B cell (primary cell): ENCODE measurements around the gene SMIM22. TPM values are rescaled to one million over a fixed set of nuclear protein-coding genes. Genes with fewer than 3 reads are reported as not detected.

Experiments
- ATAC-seq: fragments of 200-7000 bp; cut with Tn5 transposase; one replicate; pipeline ENCODE4 v1.10.0; 2021; ENCODE audit warnings: low read depth, mild to moderate bottlenecking, moderate number of reproducible peaks, moderate library complexity
- CTCF ChIA-PET: fragments of 350-600 bp; sonication (Branson Sonifier 250); formaldehyde crosslinking; loops from one replicate; lab custom pipeline; 2021; ENCODE audit warnings: antibody characterized with exemption, inconsistent platforms; lab: Charles Lee
- POLR2A ChIA-PET: fragments of 350-600 bp; sonication (Branson Sonifier 250); formaldehyde crosslinking; loops from one replicate; lab custom pipeline; 2021; ENCODE audit warnings: antibody characterized with exemption; lab: Charles Lee
- DNase-seq: peaks from one replicate; pipeline ENCODE4 v3.0.0; 2013
- H2AFZ ChIP-seq: 2 replicates; pipeline ENCODE4 v1.6.1; 2012; ENCODE audit warnings: mild to moderate bottlenecking, low read depth, low read length; ENCODE audit not compliant: insufficient read depth, poor library complexity, severe bottlenecking
- H3K27ac ChIP-seq, 2 donors: 1 replicate in 1 of 2; 2 replicates in 1 of 2; pipeline ENCODE4 v1.5.1; 2012 to 2013; ENCODE audit warnings: low read length in 2 of 2, mild to moderate bottlenecking in 2 of 2, moderate library complexity in 1 of 2
- H3K27me3 ChIP-seq, 4 experiments: fragments of 200-600 bp in 1 of 4; sonication (generic) in 1 of 4; replicated peaks in 1 of 4; 1 replicate in 2 of 4; 2 replicates in 2 of 4; pipeline versions ENCODE4 v1.6.1 to v1.7.0; 2013 to 2016; ENCODE audit warnings: low read length in 3 of 4, mild to moderate bottlenecking in 2 of 4, mixed read lengths in 1 of 4, moderate library complexity in 1 of 4; ENCODE audit not compliant: insufficient read depth in 4 of 4, control insufficient read depth in 3 of 4; ENCODE audit errors: control extremely low read depth in 1 of 4
- H3K36me3 ChIP-seq, 2 experiments: replicated peaks in 1 of 2; 1 replicate in 1 of 2; 2 replicates in 1 of 2; pipeline versions ENCODE4 v1.6.1 to v1.7.1; 2013; ENCODE audit warnings: low read length in 1 of 2; ENCODE audit not compliant: insufficient read depth in 2 of 2, control insufficient read depth in 1 of 2; ENCODE audit errors: control extremely low read depth in 1 of 2, extremely low read depth in 1 of 2
- H3K4me1 ChIP-seq, 2 donors: fragments of 200-600 bp in 1 of 2; sonication (generic) in 1 of 2; 1 replicate in 1 of 2; 2 replicates in 1 of 2; pipeline versions ENCODE4 v1.5.1 to v1.6.1; 2013 to 2017; ENCODE audit warnings: low read length in 2 of 2; ENCODE audit not compliant: control insufficient read depth in 2 of 2, insufficient read depth in 2 of 2
- H3K4me2 ChIP-seq: replicated peaks from 2 replicates; pipeline ENCODE3; 2012; ENCODE audit warnings: mild to moderate bottlenecking, low read depth, low read length; ENCODE audit not compliant: poor library complexity, severe bottlenecking
- H3K4me3 ChIP-seq, 5 experiments: fragments of 200-600 bp in 1 of 5; sonication (generic) in 1 of 5; 1 replicate in 3 of 5; 2 replicates in 2 of 5; pipeline versions ENCODE4 v1.5.1 to v1.7.0; 2011 to 2016; ENCODE audit warnings: low read length in 4 of 5, mild to moderate bottlenecking in 4 of 5, low read depth in 2 of 5, control low read depth in 1 of 5, moderate library complexity in 1 of 5; ENCODE audit not compliant: insufficient read depth in 1 of 5; ENCODE audit errors: control extremely low read depth in 1 of 5, extremely low read depth in 1 of 5
- H3K79me2 ChIP-seq: fragments of 200-600 bp; sonication (generic); one replicate; pipeline ENCODE4 v1.6.0; 2016; ENCODE audit warnings: low read length; ENCODE audit not compliant: control insufficient read depth, insufficient read depth
- H3K9ac ChIP-seq: fragments of 200-600 bp; sonication (generic); 2 replicates; pipeline ENCODE4 v1.6.1; 2017; ENCODE audit warnings: mild to moderate bottlenecking, low read length, moderate library complexity
- H3K9me3 ChIP-seq, 3 donors: one replicate each; pipeline versions ENCODE4 v1.6.1 to v1.7.1; 2013; ENCODE audit warnings: low read length in 2 of 3; ENCODE audit not compliant: control insufficient read depth in 2 of 3, insufficient read depth in 1 of 3; ENCODE audit errors: control extremely low read depth in 1 of 3
- H4K20me1 ChIP-seq: 2 replicates; pipeline ENCODE4 v1.6.0; 2012; ENCODE audit warnings: mild to moderate bottlenecking, low read length; ENCODE audit not compliant: insufficient read depth, control insufficient read depth, poor library complexity, severe bottlenecking
- H3K27ac Mint-ChIP-seq: one replicate; pipeline ENCODE4 v1.8.0; 2021; ENCODE audit warnings: mixed read lengths
- H3K27me3 Mint-ChIP-seq: one replicate; pipeline ENCODE4 v1.8.0; 2021; ENCODE audit warnings: mixed read lengths
- H3K4me1 Mint-ChIP-seq: one replicate; pipeline ENCODE4 v1.8.0; 2021; ENCODE audit warnings: mixed read lengths
- H3K4me3 Mint-ChIP-seq: one replicate; pipeline ENCODE4 v1.8.0; 2021; ENCODE audit warnings: mixed read lengths
- H3K9me3 Mint-ChIP-seq: one replicate; pipeline ENCODE4 v1.8.0; 2022; ENCODE audit warnings: mixed read lengths; ENCODE audit not compliant: insufficient read depth
- CTCF ChIP-seq: fragments of 200-600 bp; IDR thresholded peaks from one replicate; pipeline ENCODE4 v1.8.0; 2022; ENCODE audit warnings: antibody characterized with exemption, mild to moderate bottlenecking
- EZH2 ChIP-seq: IDR thresholded peaks from 2 replicates; pipeline ENCODE4 v1.6.1; 2012; ENCODE audit warnings: borderline replicate concordance, low read depth, mild to moderate bottlenecking, moderate library complexity, low read length; ENCODE audit not compliant: insufficient read depth, poor library complexity, severe bottlenecking
- WGBS: methylation state at CpG from one replicate; pipeline ENCODE4 v1.1.5; 2013; ENCODE audit warnings: missing lambda C conversion rate; ENCODE audit not compliant: insufficient coverage; 5-methylcytosine and 5-hydroxymethylcytosine counted together
- intact Hi-C: fragments of 100-400 bp; cut with micrococcal nuclease; formaldehyde crosslinking; loops from one replicate; pipeline ENCODE4 v1.10.0; 2022
- polyA minus RNA-seq: library from RNA; depleted of rRNA, polyadenylated mRNA; stranded (reverse); fragments of >200 nt; gene quantifications from 2 replicates; pipeline ENCODE4 v1.2.3, GENCODE V29; 2012
- polyA plus RNA-seq: library from polyadenylated mRNA; depleted of rRNA; stranded (reverse); fragments of >200 nt; gene quantifications from 2 replicates; pipeline ENCODE4 v1.2.3, GENCODE V29; 2012
- total RNA-seq, 2 donors: library from RNA; stranded (reverse); fragments of 120-200 nt in 1 of 2; gene quantifications; 1 replicate in 1 of 2; 2 replicates in 1 of 2; pipeline versions ENCODE4 v1.2.3 to v1.2.4, GENCODE V29; 2013 to 2022

SMIM22 gene
- not detected in 2 replicates for total RNA-seq
- not detected for total RNA-seq (2013)
- not detected in 2 replicates for polyA plus RNA-seq
- not detected in 2 replicates for polyA minus RNA-seq

- H3K4me1 Mint-ChIP-seq, result peaks cover 2% of the 10 kb centered on the region
- intact Hi-C loops, result no loop called here
- H3K4me2 ChIP-seq, result no peak within 1 kb of the TSS
- no peak within 1 kb of the TSS for H3K9ac ChIP-seq
- 94% methylated on average over 14 of the region's 14 CpGs for WGBS
- no peak within 1 kb of the TSS for H3K27ac Mint-ChIP-seq
- no peaks in the 10 kb centered on the region for H3K27me3 Mint-ChIP-seq
- H4K20me1 ChIP-seq, result no peaks in the 10 kb centered on the region
- POLR2A ChIA-PET, result no interaction called here
- TF ChIP-seq EZH2 (no peak), CTCF (no peak)
- H3K9me3 Mint-ChIP-seq, result no peaks in the 10 kb centered on the region
- no peaks in the 10 kb centered on the region for H3K9me3 ChIP-seq
- DNase-seq (no peak), ATAC-seq (no peak)
- no peak within 1 kb of the TSS for H3K4me3 ChIP-seq
- H3K27ac ChIP-seq, result no peak within 1 kb of the TSS
- H3K4me1 ChIP-seq, result peaks cover 3 to 4% of the 10 kb centered on the region in 2 donors
- no peak within 1 kb of the TSS for H3K4me3 Mint-ChIP-seq
- H3K79me2 ChIP-seq, result no peaks in the 10 kb centered on the region
- CTCF ChIA-PET, result no interaction called here
- no peaks in the 10 kb centered on the region for H3K36me3 ChIP-seq
- H2AFZ ChIP-seq, result no peak within 1 kb of the TSS
- H3K27me3 ChIP-seq, result peaks cover 0 to 6% (median 0%) of the 10 kb centered on the region in 4 experiments
Observed at GRCh38 chr16:4795181-4795827, at the start of gene SMIM22. TSS of gene SMIM22 (plus strand) at chr16:4795369. CDS start at chr16:4795735, 366 bp downstream.

GRCh38 chr16:4746215-4746614, 49.0 kb upstream of the SMIM22 start:
- DNase-seq (no peak), ATAC-seq (no peak)
- Histone ChIP-seq H4K20me1 (no peaks in the 10 kb centered on the region), H3K4me1 (peaks cover 0 to 23% of the 10 kb centered on the region in 2 donors), H3K36me3 (peaks cover 2 to 4% of the 10 kb centered on the region in 2 experiments), H3K79me2 (no peaks in the 10 kb centered on the region), H3K27ac (no peak overlapping the region), H3K4me3 (no peak overlapping the region), H3K9ac (no peak overlapping the region), H3K4me2 (no peak overlapping the region), H2AFZ (no peak overlapping the region), H3K27me3 (peaks cover 0 to 5% (median 2%) of the 10 kb centered on the region in 4 experiments), H3K9me3 (no peaks in the 10 kb centered on the region)
- WGBS, result 92% methylated on average over 7 of the region's 8 CpGs
- H3K27ac Mint-ChIP-seq, result no peak overlapping the region
- no peak overlapping the region for H3K4me3 Mint-ChIP-seq
- TF ChIP-seq CTCF (no peak), EZH2 (no peak)
- CTCF ChIA-PET, result no interaction called here
- peaks cover 29% of the 10 kb centered on the region for H3K4me1 Mint-ChIP-seq
- peaks cover 4% of the 10 kb centered on the region for H3K27me3 Mint-ChIP-seq
- POLR2A ChIA-PET, result interaction anchor here (0.7 kb wide), 1 partner anchor 108 kb away, joined by 3 read pairs; no protein-coding TSS in a partner anchor
- H3K9me3 Mint-ChIP-seq, result no peaks in the 10 kb centered on the region
- intact Hi-C loops, result no loop called here
